OCI-LY7 (cell line): ENCODE results near the gene ABHD11. TPM values are rescaled to one million over a fixed set of nuclear protein-coding genes. Genes with fewer than 3 reads are reported as not detected.

ENCODE experiments used
- BruUV-seq: library from RNA; stranded (reverse); fragments of 400-500 nt; replicated peaks from 2 replicates; lab custom pipeline; 2021; lab: Mats Ljungman, UMichigan
- CTCF ChIA-PET: fragments of 300-600 bp; sonication (Branson Sonifier 250); formaldehyde crosslinking; loops from one replicate; lab custom pipeline; 2022; ENCODE audit warnings: antibody characterized with exemption; ENCODE audit not compliant: unreplicated experiment; lab: Charles Lee
- POLR2A ChIA-PET: fragments of 300-600 bp; sonication (Branson Sonifier 250); formaldehyde crosslinking; loops from one replicate; lab custom pipeline; 2022; ENCODE audit warnings: antibody characterized with exemption; lab: Charles Lee
- DNase-seq: peaks from one replicate; pipeline ENCODE4 v3.0.0-alpha.2; 2015; ENCODE audit warnings: low spot score
- H2AFZ ChIP-seq: fragments of 200-600 bp; sonication (generic), shearing (Covaris generic); 2 replicates; pipeline ENCODE4 v1.6.1; 2014; ENCODE audit warnings: mild to moderate bottlenecking, antibody characterized with exemption, low read length, moderate library complexity
- H3K27ac ChIP-seq: fragments of 200-600 bp; sonication (generic); 2 replicates; pipeline ENCODE4 v1.5.1; 2014; ENCODE audit warnings: mixed run types, low read depth, mild to moderate bottlenecking, moderate library complexity, low read length, inconsistent platforms; ENCODE audit not compliant: poor library complexity, severe bottlenecking
- H3K36me3 ChIP-seq: fragments of 200-600 bp; sonication (generic); 2 replicates; pipeline ENCODE4 v1.6.1; 2014; ENCODE audit warnings: mild to moderate bottlenecking, antibody characterized with exemption, low read length, moderate library complexity, mixed read lengths; ENCODE audit not compliant: insufficient read depth
- H3K4me1 ChIP-seq: fragments of 200-600 bp; sonication (generic); 2 replicates; pipeline ENCODE4 v1.5.1; 2014; ENCODE audit warnings: mild to moderate bottlenecking, low read length; ENCODE audit not compliant: insufficient read depth, poor library complexity, severe bottlenecking
- H3K4me2 ChIP-seq: fragments of 200-600 bp; sonication (generic); 2 replicates; pipeline ENCODE4 v1.6.1; 2014; ENCODE audit warnings: mild to moderate bottlenecking, low read length
- H3K4me3 ChIP-seq: fragments of 200-600 bp; sonication (generic); 2 replicates; pipeline ENCODE4 v1.5.1; 2014; ENCODE audit warnings: mild to moderate bottlenecking, low read depth, low read length; ENCODE audit not compliant: poor library complexity, severe bottlenecking
- H3K79me2 ChIP-seq: fragments of 200-600 bp; sonication (generic); 2 replicates; pipeline ENCODE4 v1.6.1; 2016; ENCODE audit warnings: low read depth, mild to moderate bottlenecking, low read length, moderate library complexity, mixed read lengths; ENCODE audit not compliant: insufficient read depth
- H3K9me2 ChIP-seq: fragments of 200-600 bp; sonication (generic); 2 replicates; pipeline ENCODE4 v1.6.1; 2016; ENCODE audit warnings: mild to moderate bottlenecking, low read length, mixed read lengths; ENCODE audit not compliant: insufficient read depth
- H3K9me3 ChIP-seq: fragments of 200-600 bp; sonication (generic); 2 replicates; pipeline ENCODE4 v1.6.1; 2014; ENCODE audit warnings: mild to moderate bottlenecking, mixed run types, low read length, mixed read lengths
- H4K20me1 ChIP-seq: fragments of 200-600 bp; sonication (generic); 2 replicates; pipeline ENCODE4 v1.6.1; 2014; ENCODE audit warnings: mild to moderate bottlenecking, antibody characterized with exemption, low read length, moderate library complexity, mixed read lengths; ENCODE audit not compliant: insufficient read depth
- EZH2phosphoT487 ChIP-seq: fragments of 200-600 bp; sonication (generic); IDR thresholded peaks from 2 replicates; pipeline ENCODE4 v1.6.1; 2018; ENCODE audit warnings: low read depth, borderline replicate concordance, mild to moderate bottlenecking, mixed run types, antibody characterized with exemption, low read length, moderate library complexity, mixed read lengths
- intact Hi-C: fragments of 100-400 bp; cut with micrococcal nuclease; formaldehyde crosslinking; loops from one replicate; pipeline ENCODE4 v1.10.0; 2022; ENCODE audit not compliant: unreplicated experiment
- total RNA-seq, 2 experiments: library from RNA; depleted of rRNA in 1 of 2; stranded (reverse); fragments of >200 nt in 1 of 2; shearing (Covaris generic) in 1 of 2; gene quantifications; 2 replicates each; pipeline ENCODE4 v1.2.3, GENCODE V29; 2014 to 2022
- TF ChIP-seq, protein P1 (sequence below): fragments of 200-600 bp; sonication (generic); conservative IDR thresholded peaks from 2 replicates; pipeline ENCODE4 v1.5.1; 2014; ENCODE audit warnings: mild to moderate bottlenecking, antibody characterized with exemption, low read length, moderate library complexity, mixed read lengths

The ABHD11 gene
- total RNA-seq, 2 experiments from 2014 or later: 27.4 to 27.5 TPM

GRCh38 chr7:73706126-73707044 is 32.2 kb downstream of the ABHD11 start:
- no peak for DNase-seq
- H3K9me3 ChIP-seq: no peaks in the 10 kb centered on the region
- no peak overlapping the region for H3K4me3 ChIP-seq
- ChIA-PET POLR2A (no interaction called here), CTCF (no interaction called here)
- intact Hi-C loops: no loop called here
- H3K36me3 ChIP-seq: no peaks in the 10 kb centered on the region
- H3K4me1 ChIP-seq: no peaks in the 10 kb centered on the region
- no peak overlapping the region for H2AFZ ChIP-seq
- no peaks in the 10 kb centered on the region for H4K20me1 ChIP-seq
- TF ChIP-seq EZH2phosphoT487: no peak
- TF ChIP-seq, protein P1, sequence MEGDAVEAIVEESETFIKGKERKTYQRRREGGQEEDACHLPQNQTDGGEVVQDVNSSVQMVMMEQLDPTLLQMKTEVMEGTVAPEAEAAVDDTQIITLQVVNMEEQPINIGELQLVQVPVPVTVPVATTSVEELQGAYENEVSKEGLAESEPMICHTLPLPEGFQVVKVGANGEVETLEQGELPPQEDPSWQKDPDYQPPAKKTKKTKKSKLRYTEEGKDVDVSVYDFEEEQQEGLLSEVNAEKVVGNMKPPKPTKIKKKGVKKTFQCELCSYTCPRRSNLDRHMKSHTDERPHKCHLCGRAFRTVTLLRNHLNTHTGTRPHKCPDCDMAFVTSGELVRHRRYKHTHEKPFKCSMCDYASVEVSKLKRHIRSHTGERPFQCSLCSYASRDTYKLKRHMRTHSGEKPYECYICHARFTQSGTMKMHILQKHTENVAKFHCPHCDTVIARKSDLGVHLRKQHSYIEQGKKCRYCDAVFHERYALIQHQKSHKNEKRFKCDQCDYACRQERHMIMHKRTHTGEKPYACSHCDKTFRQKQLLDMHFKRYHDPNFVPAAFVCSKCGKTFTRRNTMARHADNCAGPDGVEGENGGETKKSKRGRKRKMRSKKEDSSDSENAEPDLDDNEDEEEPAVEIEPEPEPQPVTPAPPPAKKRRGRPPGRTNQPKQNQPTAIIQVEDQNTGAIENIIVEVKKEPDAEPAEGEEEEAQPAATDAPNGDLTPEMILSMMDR: no peak
- H3K27ac ChIP-seq: no peak overlapping the region
- H3K79me2 ChIP-seq: no peaks in the 10 kb centered on the region
- no peaks in the 10 kb centered on the region for H3K9me2 ChIP-seq
- no peak overlapping the region for H3K4me2 ChIP-seq
- BruUV-seq: no TSS peak

DNA sequence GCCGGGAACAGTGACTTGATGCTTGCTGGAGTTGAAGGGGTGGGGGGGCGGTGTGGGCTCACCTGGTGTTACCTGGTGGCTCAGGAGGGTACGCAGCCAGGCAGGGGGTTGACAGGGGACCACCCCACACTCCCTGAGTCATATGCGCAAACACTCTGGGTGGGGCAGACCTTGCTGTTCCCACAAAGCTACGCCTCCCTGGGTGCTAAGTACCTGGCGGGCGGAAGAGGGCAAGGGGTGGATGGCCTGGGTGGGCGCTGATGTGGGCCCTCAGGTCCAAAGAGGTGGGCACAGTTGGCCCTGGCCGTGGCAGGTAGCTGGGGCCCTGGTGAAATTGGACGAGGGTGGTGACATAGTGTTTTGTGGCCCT is 33.1 kb downstream of the ABHD11 start:
- no peaks in the 10 kb centered on the region for H4K20me1 ChIP-seq
- CTCF ChIA-PET: no interaction called here
- H3K79me2 ChIP-seq: no peaks in the 10 kb centered on the region
- no peak overlapping the region for H3K27ac ChIP-seq
- intact Hi-C loops: no loop called here
- H3K9me2 ChIP-seq: no peaks in the 10 kb centered on the region
- DNase-seq: no peak
- H3K4me3 ChIP-seq: no peak overlapping the region
- H3K9me3 ChIP-seq: no peaks in the 10 kb centered on the region
- no TSS peak for BruUV-seq
- H2AFZ ChIP-seq: no peak overlapping the region
- POLR2A ChIA-PET: interaction anchor here (0.6 kb wide), 1 partner anchor 757 kb away, joined by 4 read pairs; no protein-coding TSS in a partner anchor
- H3K4me1 ChIP-seq: no peaks in the 10 kb centered on the region
- TF ChIP-seq EZH2phosphoT487: no peak
- TF ChIP-seq, protein P1: no peak
- H3K4me2 ChIP-seq: no peak overlapping the region
- no peaks in the 10 kb centered on the region for H3K36me3 ChIP-seq
